ENCODE measurements around the gene XYLT2. TPM values are rescaled to one million over a fixed set of nuclear protein-coding genes. Genes with fewer than 3 reads are reported as not detected.

Gene XYLT2
- total RNA-seq, 4 donors from 2014 or later, result 23.5 to 41.3 (median 34.6) TPM

DNA sequence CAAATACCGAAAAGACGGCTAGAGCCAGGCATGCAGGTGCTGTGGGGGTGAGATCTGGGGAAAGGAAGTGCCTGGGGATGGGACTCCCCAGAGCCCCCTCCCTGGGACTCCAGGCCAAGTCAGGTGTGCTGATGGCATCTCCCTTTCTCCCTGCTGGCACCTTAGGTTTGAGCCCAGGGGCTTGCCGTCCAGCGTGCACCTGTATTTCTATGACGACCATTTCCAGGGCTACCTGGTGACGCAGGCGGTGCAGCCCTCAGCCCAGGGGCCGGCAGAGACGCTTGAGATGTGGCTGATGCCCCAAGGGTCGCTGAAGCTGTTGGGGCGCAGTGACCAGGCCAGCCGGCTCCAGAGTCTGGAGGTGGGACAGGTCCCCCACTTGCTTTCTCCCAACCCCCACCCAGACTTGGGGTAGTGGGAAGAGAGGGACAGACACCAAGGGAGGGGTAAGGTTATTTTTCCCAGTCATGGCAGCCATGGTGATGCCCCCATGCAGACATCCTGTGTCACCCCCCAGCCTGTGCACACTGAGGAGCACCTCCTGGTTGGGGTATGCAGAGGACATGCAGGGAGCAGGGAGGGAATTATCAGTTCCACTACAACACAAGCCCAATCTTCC, 11.1 kb downstream of the XYLT2 start:
- peak in 1 of 2 donors; percentile 81 for DNase-seq (ENCODE audit: low spot score in 2 of 2)
- 96 to 97% methylated on average over 12 of the region's 12 CpGs for WGBS, 2 donors
- intact Hi-C loops (cut with DNase I; ENCODE audit: low total_unique reads), result no loop called here
- H3K4me3 ChIP-seq (ENCODE audit: low read depth, poor library complexity, severe bottlenecking), result no peak overlapping the region
- TF ChIP-seq POLR2A (IDR thresholded peaks at IDR 0.05), result no peak
- TF ChIP-seq, protein P1, sequence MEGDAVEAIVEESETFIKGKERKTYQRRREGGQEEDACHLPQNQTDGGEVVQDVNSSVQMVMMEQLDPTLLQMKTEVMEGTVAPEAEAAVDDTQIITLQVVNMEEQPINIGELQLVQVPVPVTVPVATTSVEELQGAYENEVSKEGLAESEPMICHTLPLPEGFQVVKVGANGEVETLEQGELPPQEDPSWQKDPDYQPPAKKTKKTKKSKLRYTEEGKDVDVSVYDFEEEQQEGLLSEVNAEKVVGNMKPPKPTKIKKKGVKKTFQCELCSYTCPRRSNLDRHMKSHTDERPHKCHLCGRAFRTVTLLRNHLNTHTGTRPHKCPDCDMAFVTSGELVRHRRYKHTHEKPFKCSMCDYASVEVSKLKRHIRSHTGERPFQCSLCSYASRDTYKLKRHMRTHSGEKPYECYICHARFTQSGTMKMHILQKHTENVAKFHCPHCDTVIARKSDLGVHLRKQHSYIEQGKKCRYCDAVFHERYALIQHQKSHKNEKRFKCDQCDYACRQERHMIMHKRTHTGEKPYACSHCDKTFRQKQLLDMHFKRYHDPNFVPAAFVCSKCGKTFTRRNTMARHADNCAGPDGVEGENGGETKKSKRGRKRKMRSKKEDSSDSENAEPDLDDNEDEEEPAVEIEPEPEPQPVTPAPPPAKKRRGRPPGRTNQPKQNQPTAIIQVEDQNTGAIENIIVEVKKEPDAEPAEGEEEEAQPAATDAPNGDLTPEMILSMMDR (IDR thresholded peaks at IDR 0.05), result no peak

DNA sequence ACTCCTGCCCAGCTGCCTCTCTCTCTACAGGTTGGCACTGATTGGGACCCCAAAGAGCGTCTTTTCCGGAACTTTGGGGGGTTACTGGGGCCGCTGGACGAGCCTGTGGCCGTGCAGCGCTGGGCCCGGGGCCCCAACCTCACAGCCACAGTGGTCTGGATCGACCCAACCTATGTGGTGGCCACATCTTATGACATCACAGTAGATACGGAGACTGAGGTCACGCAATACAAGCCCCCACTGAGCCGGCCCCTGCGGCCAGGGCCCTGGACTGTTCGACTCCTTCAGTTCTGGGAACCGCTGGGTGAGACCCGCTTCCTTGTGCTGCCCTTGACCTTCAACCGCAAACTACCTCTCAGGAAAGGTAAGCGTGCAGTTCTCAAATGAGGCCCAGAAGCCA, 12.3 kb downstream of the XYLT2 start:
- intact Hi-C loops (cut with DNase I; ENCODE audit: low total_unique reads), result no loop called here
- no peak overlapping the region for H3K4me3 ChIP-seq (ENCODE audit: low read depth, poor library complexity, severe bottlenecking)
- no peak for TF ChIP-seq POLR2A (IDR thresholded peaks at IDR 0.05)
- 93 to 96% methylated on average over 15 to 17 of the region's 17 CpGs for WGBS, 2 donors
- peak in 1 of 2 donors; percentile 48 for DNase-seq (ENCODE audit: low spot score in 2 of 2)

GRCh38 chr17:50359005-50359699, 13.2 kb downstream of the XYLT2 start:
- intact Hi-C loops (cut with DNase I; ENCODE audit: low total_unique reads), result no loop called here
- 73 to 87% methylated on average over 5 of the region's 5 CpGs for WGBS, 2 donors
- no peak for TF ChIP-seq POLR2A (IDR thresholded peaks at IDR 0.05)
- TF ChIP-seq, protein P1 (IDR thresholded peaks at IDR 0.05), result no peak
- peak in 1 of 2 donors; percentile 57 for DNase-seq (ENCODE audit: low spot score in 2 of 2)
- H3K4me3 ChIP-seq (ENCODE audit: low read depth, poor library complexity, severe bottlenecking), result no peak overlapping the region

DNA sequence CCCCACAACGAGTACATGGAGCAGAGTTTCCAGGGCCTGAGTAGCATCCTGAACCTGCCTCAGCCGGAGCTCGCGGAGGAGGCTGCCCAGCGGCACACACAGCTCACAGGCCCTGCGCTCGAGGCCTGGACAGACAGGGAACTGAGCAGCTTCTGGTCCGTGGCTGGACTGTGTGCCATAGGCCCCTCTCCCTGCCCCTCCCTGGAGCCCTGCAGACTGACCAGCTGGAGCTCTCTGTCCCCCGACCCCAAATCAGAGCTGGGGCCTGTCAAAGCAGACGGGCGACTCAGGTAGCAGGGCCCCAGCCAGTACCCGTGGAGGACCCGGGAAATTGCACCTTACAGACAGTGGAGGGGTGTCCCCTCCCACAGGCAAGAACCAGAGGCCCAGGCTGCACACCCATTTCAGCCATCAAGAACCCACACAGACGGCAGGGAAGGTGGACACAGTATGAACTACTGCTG, 14.1 kb downstream of the XYLT2 start:
- intact Hi-C loops (cut with DNase I; ENCODE audit: low total_unique reads), result loop anchor here (10.0 kb wide), 1 partner anchor 115 kb away; the partner anchor contains the start of gene RSAD1

GRCh38 chr17:50360486-50361115, 14.7 kb downstream of the XYLT2 start:
- intact Hi-C loops (cut with DNase I; ENCODE audit: low total_unique reads), result loop anchor here (10.0 kb wide), 1 partner anchor 114 kb away; the partner anchor contains the start of gene RSAD1
- no peak for TF ChIP-seq POLR2A (IDR thresholded peaks at IDR 0.05)
- TF ChIP-seq, protein P1 (IDR thresholded peaks at IDR 0.05), result no peak
- WGBS, 2 donors, result 83 to 89% methylated on average over 11 of the region's 11 CpGs
- DNase-seq (ENCODE audit: low spot score in 2 of 2), result peak in 1 of 2 donors; percentile 58
- H3K4me3 ChIP-seq (ENCODE audit: low read depth, poor library complexity, severe bottlenecking), result no peak overlapping the region

More for the DNA sequence above, 14.1 kb downstream of the XYLT2 start:
- H3K4me3 ChIP-seq (ENCODE audit: low read depth, poor library complexity, severe bottlenecking), result no peak overlapping the region
- peak in 1 of 2 donors; percentile 80 for DNase-seq (ENCODE audit: low spot score in 2 of 2)
- TF ChIP-seq, protein P1 (IDR thresholded peaks at IDR 0.05), result no peak
- 78 to 79% methylated on average over 7 to 13 of the region's 14 CpGs for WGBS, 2 donors
